Dermis blood vessel endothelial cell (primary cell): ENCODE measurements around the gene TNFAIP8L3. TPM values are rescaled to one million over a fixed set of nuclear protein-coding genes. Genes with fewer than 3 reads are reported as not detected.
"Not testable (repeated sequence)": the region's sequence is repeated elsewhere in the genome, so short reads cannot be mapped to it uniquely, and the experiment has no call there.

Experiments
- DNase-seq: peaks from one replicate; pipeline ENCODE4 v3.0.0; 2010
- total RNA-seq: library from RNA; depleted of rRNA; stranded (reverse); fragments of >200 nt; gene quantifications from 2 replicates; pipeline ENCODE4 v1.2.3, GENCODE V29; 2014

The TNFAIP8L3 gene
- 49.9 and 79.0 TPM in 2 replicates for total RNA-seq

DNA sequence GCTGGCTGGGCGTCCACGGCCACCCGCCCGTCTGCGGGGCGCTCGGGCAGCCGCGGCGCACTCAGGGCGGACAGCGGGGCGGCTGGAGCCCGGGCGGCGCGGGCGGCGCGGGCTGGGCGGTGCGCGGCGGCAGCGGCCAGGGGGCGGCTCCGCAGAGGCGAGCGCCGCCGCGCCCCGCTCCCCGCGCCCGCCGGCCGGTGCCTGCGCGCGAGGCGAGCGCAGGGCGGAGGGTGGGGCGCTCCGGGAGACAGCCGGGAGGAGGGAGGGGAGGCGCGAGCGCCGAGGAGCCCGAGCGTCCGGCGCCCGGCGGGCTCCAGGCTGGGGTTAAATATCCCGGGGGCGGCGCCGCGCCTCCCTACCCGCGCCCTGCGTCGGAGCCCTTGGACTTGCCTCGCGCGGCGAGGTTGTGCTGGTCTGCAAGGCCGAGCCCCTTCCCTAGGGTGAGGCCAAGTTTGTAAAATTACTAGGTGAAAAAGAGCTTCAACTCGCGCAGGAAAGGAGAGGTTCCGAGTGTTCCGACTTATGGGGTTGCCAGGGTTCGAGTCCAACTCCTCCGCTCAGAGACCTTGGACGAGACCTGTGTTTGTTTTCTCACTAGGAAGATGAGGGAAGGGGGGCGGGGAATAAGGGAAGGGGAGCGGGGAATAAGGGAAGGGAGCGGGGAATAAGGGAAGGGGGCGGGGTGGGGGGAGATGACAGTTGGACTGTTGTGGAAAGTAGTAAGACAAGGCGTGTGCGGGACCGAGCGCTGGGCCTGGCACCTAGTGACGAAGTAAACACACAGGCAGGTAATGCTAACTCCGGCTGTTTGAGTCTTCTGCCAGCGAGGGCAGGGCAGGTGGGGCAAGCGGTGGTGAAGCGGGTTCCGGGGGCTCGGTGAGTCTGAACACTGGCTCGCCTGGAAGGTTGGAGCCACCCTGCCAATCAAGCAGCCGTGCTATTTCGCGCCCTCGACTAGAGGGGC is at the start of gene TNFAIP8L3:
Gene TNFAIP8L3, minus strand, starts transcription at position 301 of the 964 bp plus-strand sequence. CDS start 311 bp downstream, outside the sequence.
- peak; percentile 61 for DNase-seq

DNA sequence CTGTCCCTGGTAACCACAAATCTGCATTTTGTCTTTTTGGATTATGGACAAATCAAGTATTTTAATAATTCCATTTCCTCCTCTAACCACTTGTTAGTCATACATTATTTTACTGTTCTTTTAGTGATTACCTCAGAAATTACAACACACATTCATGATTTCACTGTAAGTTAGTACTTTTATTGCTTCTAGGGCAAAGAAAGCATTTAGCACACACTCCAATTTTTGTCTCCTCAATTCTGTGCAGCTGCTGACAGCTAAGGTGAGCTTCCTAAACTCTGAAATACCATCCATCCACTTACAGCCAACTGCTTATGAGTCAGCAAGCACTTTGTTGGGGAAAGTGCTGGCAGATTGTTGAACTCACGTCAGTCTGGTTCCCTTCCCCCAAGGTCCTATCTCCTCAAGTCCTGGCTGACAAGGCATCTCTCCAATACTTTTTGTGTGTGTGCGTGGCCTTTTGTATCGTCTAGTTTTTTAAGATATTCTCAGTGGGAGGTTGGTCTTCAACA is 49.4 kb upstream of the TNFAIP8L3 start:
- DNase-seq, result peak; percentile 74

DNA sequence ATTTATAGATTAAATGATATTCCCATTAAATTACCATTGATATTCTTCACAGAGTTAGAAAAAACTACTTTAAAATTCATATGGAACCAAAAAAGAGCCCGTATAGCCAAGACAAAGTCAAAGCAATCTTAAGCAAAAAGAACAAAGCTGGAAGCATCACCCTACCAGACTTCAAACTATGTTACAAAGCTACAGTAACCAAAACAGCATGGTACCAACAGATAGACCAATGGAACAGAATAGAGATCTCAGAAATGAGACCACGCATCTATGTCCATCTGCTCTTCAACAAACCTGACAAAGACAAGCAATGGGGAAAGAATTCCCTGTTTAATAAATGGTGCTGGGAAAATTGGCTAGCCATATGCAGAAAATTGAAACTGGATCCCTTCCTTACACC is 45.6 kb upstream of the TNFAIP8L3 start:
- not testable (repeated sequence) for DNase-seq

DNA sequence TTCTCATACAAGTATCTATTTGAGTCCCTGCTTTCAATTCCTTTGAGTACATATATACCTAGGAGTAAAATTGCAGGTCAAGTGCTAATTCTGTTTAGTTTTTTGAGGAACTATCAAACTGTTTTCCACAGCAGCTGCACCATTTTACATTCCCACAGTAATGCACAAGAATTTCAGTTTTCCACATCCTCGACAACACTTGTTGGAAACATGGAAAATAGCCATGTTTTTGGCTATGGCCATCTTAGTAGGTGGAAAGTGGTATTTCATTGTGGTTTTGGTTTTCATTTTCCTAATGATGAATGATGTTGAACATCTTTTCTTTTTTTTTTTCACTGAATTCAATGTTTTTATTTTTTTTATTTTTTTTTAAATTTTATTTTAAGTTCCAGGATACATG is 44.4 kb upstream of the TNFAIP8L3 start:
- no peak for DNase-seq

DNA sequence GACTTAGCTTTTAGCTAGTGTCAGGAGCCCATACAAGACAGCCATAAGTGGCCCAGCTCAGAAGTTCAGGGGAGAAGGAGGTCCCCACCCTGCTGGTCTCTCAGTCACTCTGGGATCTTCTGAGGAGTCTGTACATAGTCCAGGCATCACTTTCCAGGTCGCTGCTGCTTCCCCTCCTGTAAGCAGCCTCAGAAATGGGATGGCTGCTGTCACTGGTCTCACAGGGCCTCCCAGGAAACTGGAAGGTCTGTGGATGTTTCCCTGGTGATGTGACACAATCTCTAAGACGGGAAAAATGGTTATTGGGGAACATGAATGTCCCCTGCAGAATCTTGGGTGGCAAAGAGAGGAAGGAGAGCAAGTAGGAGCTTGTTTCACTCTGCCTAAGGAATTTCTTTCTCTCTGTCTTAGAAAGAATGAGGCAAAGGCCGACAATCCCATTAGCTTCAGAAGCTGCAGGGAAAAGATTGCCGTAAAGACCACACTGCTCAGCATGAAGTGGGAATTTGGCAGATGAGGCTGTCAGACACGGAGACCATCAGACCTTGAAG is 43.2 kb upstream of the TNFAIP8L3 start:
- no peak for DNase-seq

DNA sequence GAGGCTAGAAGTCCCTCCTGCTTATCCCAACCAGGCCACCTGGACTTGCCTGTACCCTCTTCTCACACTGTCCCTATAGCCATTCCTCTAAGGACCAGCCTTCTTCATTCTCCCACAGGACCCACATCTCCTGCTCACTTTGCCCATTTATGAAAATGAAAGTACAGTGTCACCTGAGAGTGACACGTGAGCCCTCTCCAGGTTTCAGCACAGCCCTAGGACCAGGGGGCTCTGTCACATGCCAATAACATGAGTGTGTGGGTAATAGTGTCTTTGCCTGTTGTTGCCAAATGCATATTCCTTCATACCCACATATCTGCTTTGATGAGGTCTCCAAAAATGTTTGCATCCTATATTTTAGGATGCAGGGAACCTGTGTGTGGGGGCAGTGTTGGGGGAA is 42.3 kb upstream of the TNFAIP8L3 start:
- DNase-seq, result no peak

DNA sequence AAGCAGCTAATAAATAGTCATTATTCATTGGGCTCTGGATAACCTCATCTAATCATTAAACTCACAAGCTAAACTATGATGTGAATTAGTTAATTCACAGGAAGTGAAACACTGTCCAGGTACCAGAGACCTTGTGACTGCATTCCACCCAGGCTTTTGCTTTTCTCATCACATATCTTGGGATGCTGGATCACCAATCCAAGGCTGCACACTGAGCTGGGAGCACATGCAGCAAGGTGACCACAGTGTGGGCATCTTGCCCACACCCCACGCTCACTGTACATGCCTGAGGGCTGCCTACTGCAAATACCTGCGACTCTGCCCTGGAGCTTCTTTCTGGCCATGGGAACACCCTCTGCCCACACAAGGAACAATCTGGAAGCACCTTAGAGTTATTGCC is 40.6 kb upstream of the TNFAIP8L3 start:
- no peak for DNase-seq

DNA sequence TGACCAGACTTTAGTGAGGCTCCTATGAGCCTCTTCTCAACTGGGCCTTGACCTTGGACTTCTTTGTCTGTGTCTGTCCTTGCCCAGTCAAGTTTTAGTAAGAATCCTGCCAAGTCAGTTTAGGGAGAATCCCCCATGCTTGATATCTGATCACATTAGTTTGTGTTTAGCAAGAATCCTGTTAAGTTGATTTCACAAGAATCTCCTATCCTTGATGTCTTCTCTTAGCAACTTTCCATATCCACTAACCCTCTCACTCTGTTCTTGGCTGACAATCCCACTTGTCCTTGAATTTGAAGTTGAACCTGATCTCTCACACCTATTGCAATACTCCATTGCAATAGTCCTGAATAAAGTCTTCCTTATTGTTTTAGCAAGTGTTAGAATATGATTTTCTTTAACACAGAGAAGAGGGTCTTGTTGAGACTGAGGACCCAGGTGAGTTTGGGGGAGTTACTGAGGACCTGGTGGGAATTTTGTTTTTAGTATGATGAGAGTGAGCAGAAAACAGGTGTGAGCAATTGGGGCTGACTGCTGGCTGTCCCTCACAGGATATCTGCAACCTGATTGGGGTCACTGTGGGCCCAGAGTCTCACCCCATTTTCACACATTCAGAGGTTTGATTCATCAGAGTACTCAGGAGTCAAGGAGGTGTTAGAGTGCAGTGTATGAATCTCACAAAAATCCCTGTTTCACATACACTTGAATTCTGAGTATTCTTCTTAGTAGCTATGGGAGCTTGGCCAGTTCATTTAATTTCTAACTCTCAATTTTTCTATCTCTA is 39.9 kb upstream of the TNFAIP8L3 start:
- no peak for DNase-seq

DNA sequence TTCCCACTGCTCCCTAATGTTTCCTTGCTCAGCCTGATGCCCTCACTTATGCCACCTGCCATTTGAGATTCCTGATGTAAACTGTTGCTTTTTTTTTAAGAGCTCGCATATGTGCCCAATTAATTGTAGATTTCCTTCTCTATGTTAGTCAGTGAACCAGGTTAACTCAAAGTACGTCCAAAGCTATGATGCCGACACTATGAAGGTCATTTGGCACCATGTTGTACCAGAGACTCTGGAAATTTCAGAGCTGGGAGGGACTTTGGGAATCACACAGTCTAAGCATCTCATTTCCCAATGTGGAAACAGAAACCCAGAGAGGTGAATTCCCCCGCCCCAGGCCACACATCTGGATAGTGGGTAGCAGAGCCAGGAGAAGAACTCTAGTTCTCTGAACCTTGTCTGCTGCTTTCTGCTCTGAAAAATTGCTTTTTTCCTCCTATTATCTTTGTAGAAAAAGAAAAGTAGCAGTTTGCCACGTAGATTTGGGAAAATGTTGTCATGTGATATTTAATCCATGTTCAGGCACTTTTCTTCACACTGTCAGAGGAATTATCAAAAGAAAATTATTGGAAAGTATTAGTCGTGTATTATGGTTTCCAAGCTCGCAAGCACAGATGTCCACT is 38.5 kb upstream of the TNFAIP8L3 start:
- no peak for DNase-seq

DNA sequence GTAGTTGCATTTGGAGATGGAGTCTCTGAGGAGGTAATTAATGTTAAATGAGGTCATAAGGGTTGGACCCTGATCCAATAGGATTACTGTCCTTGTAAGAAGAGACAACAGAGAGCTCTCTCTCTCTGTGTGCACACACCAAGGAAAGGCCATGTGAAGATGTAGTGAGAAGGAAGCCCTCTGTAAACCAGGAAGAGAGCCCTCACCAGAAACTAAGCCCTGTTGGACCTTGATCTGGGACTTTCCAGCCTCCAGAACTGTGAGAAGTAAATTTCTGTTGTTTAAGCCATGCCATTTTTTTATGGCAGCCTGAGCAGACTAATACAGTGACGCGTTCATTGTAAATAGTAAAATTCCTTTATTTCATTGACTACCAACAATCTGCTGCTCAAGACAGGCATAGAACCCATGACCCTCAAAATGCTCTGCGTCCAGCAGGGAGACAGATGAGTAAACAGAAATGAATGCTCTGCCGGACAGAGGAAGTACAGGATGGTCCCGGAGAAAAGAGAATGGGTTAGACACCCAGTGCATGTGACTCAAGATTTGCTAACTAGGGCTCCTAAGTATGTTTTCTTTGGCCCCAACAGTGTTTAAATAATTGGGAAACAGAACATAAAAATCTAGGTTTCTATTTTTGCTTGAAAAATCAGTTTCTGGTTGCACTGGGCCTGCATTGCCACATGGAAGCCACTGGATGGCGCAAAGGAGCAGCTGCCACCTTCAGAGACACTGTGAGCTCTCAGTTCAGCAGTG is 37.9 kb upstream of the TNFAIP8L3 start:
- DNase-seq, result peak; percentile 97

DNA sequence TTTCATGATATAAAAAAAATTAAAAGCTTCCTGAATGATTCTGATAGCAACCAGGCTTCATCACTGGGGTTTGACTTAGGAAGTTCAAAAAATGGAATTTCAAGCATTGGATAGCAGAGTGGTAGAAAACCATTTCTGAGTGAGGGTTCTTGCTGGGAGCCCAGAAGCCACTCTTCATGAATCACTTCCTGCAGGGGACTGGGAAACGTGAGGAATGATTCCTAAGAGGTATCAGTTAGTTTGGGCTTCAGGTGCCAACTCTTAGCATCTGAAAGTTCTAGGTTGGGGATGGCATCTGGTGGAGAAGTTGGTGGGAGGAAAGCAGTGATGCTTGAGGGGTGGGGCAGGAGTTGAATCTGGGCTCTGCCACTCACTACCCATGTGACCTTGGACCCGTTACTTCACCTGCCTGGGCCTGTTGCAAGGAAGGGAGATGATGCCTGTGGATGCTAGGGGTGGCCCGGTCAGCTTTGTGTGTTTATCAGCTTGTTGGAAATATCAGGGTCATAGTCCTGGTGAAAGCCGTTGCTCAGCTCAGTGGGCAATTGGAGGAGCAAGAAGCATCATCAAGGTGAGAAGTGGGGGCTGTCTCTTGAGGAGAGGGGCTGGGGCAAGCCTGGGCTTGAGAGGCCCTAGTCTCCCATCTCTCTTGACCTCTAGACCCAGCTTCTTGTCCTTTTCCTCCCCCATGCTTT is 37.0 kb upstream of the TNFAIP8L3 start:
- DNase-seq, result peak; percentile 45

DNA sequence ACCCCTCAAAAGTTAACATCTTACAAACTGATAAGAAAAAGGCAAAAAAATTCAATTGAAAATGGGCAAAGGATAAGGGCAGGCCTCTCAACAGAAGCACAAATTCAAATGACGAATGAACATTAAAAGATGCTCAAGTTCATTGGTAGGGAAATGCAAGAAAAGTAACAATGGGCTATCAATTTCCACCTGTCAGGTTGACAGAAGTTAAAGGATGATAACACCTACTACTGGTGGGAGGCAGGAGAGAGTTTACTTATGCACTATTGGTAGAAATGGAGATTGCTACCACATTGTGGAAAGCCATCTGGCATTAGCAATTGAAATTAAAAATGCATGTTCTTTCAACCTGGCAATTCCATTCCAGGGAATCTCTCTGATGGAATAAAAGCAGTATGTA is 35.6 kb upstream of the TNFAIP8L3 start:
- DNase-seq, result no peak

DNA sequence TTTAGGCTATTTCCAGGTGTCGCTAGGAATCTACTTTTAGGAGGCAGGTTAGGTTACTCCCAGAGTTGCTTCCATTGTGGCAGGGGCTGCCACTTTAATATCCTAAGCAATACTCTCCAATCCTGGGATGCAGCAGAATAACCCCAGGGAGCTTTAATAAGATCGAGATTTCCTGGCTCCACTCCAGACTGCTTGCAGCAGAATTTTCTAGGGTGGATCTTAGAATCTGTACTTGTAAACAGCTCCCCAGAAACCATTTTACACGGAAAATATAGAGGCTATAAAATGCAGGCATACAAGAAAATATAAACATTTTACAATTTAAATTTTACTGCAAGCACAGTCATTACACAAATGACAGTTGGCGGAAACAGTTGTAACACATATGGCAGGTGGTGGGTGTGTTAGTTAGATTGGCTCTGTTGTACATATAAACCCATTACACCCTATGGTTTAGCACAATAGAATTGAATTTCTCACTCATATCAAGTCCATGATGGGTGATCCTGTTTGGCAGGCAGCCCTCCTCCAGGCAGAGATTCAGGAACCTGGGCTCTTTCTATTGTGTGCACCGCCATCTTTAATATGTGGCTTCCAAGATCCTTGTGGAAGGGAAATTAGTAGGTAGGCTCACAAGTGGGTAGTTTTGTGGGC is 35.0 kb upstream of the TNFAIP8L3 start:
- DNase-seq, result no peak

DNA sequence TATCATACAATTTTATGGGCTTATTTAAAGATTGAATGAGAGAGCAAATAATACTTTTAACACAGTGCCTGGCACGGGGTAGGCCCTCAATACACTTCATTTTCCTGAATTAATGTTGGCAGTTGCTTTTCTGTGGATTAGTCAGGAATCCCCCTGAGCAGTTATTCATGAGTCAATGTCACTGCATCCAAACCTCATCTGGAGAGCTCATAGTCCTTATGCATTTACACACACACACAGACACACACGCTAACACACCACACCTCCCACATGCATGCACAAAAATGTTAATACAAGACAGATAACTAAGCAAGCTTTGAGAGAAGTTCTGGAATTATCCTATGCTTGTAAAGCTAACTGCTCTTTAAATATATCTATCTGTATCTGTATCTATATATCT is 34.0 kb upstream of the TNFAIP8L3 start:
- DNase-seq, result no peak

DNA sequence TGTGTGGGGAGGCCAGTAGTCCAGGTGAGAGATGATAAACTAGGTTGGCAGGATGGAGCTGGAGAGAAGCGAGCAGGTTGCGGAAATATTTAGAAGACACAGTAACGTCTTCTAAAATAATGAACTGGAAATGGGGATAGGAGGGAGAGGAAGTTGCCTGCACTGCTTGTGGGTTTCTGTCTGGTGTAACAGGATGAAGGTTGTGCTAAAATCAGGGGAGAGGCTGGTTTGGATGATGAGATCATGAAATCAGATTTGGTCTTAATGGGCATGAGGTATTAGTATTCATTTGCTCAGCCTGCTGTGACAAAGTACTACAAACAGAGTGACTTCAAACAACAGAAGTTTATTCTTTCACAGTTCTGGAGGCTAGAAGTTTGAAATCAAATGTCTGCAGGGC is 32.1 kb upstream of the TNFAIP8L3 start:
- no peak for DNase-seq

DNA sequence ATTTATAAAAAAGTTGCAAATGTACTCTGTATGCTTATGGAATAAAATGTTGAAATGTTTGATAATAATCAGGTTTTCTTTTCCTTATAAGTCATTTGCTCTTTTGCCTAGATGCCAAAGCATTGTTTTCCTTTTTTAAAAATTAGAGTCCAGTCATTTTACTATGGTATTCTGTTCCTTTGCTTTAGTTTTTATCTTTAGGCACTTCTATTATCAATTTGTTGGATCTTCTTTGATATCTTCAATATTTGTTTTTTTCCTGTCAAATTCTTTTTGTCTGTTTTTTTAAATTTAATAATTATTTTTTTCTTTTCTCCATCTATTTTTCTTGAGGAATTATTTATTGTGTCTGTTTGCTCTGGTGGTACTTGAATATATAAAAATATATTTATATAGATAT is 28.3 kb upstream of the TNFAIP8L3 start:
- DNase-seq, result not testable (repeated sequence)

DNA sequence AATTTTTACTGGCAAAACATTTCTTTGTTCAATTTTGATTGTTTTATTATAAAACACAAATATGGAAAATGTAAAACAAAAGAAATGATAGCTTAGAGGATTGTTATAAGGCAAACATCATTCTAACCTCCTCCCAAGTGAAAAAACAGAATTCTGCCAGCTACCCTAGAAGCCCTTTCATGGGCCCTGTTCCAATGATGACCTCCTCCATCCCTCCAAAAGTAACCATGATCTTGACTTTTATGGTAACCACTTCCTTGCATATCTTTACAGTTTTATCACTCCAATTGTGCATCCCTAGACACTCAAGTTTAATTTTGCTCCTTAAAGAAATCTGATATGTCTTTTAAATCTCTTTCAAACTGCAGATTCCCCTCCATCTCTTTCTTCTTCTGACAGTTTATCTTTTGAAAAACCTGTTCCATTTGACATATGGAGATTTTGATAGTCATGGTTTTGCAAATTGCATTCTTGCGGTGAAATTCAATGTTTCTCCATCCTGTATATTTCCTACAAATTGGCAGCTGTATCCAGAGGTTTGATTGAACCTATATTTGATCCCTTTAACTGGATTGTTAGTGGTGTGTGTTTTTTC is 27.0 kb upstream of the TNFAIP8L3 start:
- no peak for DNase-seq

DNA sequence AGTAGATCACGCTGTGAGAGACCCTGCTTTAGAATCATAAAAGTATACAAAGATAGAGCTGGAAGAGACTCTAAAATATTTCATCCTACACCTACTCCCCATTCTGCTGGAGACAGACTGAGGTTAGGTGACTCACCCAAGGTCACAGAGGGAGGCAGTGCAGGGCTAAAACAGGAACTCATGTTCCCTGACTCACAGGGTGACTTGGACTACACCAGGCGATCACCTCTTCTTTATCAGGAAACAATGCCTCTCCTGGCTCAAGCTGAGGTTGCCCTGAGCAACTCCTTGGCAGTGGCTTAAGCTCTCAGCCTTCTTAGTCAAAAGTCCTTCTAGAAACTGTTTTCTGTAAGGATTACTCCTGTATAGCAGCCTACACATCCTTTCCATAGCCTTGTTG is 26.4 kb upstream of the TNFAIP8L3 start:
- DNase-seq, result peak; percentile 99

DNA sequence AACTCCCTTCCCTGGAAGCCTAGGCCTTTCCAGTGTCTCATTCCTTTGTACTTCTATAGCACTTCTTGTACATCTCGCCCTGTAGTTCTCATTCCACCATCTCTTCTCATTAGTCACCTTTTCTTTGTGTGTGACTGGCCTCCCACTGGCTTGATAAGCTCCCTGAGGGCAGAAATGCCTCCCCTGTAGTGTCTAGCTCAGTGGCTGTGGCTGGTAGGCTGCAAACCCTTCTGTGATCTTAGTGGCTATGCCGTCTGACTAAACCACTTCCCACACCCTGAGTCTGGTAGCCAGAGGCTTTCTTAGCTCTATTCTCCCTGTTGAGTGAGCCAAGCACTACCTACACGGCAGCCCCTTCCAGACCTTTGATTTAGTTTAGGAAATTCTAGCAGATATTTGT is 24.4 kb upstream of the TNFAIP8L3 start:
- no peak for DNase-seq

DNA sequence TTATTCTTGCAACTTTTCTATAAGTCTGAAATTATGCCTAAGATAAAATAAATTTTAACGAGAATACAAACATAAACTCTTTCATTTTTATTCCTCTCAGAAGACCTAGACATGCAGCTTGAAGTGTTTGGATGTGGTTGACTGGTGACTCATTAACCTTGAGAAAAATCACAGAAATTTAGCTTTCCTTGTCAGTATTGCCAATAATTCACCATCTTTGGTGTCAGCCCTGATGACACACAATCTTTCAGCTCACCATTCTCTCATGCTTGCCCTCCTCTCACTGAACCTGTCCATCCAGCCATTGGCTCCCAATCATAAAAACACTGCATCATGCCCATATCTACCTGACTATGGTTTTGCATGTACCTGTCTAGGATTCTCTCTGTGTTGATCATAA is 22.6 kb upstream of the TNFAIP8L3 start:
- DNase-seq, result no peak
